CD4-positive, alpha-beta T cell treated with Interleukin-15 for 4 hours (primary cell): ENCODE measurements around the gene CUTA.

Experiments
- DNase-seq: peaks from one replicate; pipeline ENCODE4 v3.0.0-alpha.2; 2020; ENCODE audit warnings: low spot score

Gene CUTA

GRCh38 chr6:33423777-33424176 lies 5.9 kb upstream of the CUTA start:
- DNase-seq, result no peak

DNA sequence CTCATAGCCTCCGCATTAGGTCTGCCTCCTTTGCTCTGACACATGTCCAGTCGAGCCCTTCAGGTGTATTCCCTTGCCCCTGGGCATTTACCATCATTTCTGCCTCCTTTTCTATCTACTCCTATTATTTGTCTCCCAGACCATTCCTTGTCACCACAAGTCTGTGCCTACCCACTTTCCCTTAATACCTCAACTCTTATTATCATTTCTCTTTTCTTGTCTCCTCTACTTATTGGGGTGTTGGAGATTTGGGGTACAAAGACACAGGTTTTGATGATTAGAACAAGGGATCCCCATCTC lies 3.4 kb upstream of the CUTA start:
- no peak for DNase-seq

GRCh38 chr6:33420491-33421343 lies 2.8 kb upstream of the CUTA start:
- DNase-seq, result no peak

GRCh38 chr6:33419580-33420490 lies 1.9 kb upstream of the CUTA start, which contains the start of gene SYNGAP1:
Gene SYNGAP1 (plus strand): TSS chr6:33420065. CDS start chr6:33420265, 200 bp downstream.
- peak; percentile 20 for DNase-seq

GRCh38 chr6:33418690-33419291 lies 884 bp upstream of the CUTA start:
- DNase-seq, result peak; percentile 55

GRCh38 chr6:33417128-33417902 lies 592 bp downstream of the CUTA start:
- no peak for DNase-seq

- no peak for DNase-seq
These were observed 1.4 kb downstream of the CUTA start for GRCh38 chr6:33416386-33417127.

- DNase-seq, result no peak
These were observed 2.1 kb downstream of the CUTA start for GRCh38 chr6:33415831-33416230.

GRCh38 chr6:33414592-33415271 lies 3.2 kb downstream of the CUTA start:
- no peak for DNase-seq

DNA sequence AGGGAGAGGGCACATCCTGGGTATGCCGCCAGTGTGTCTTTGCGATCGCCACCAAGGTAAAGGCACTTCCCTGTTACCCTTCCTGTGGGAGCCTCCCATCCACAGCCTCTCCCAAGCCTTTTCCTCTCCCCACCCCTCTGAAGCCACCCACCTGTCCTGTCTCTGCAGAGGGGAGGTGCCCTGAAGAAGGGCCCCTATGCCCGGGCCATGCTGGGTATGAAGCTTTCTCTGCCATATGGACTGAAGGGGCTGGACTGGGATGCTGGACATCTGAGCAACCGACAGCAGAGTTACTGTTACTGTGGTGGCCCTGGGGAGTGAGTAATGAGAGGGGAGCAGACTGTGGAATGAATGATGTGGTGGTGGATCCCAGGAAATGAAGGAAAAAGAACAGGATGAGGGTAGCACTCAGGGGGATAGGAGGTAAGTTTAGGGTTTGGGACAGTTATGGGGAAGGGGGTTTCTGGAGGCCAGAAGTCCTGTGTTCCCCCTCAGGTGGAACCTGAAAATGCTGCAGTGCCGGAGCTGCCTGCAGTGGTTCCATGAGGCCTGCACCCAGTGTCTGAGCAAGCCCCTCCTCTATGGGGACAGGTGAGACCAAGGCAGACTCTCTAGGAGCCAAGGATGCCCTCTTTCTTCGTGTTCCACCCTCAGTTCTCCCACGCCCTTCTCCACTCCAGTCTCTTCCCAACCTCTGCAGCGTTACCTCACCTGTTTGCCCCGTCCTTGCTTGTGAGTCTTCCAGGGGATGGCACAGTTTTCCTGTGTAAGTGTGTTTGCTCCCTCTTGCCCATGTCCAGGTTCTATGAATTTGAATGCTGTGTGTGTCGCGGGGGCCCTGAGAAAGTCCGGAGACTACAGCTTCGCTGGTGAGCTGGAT lies 4.4 kb downstream of the CUTA start:
- no peak for DNase-seq

- DNase-seq, result no peak
These were observed 5.5 kb downstream of the CUTA start for GRCh38 chr6:33412140-33413009.

GRCh38 chr6:33411632-33412005 lies 6.3 kb downstream of the CUTA start:
- DNase-seq, result no peak

- no peak for DNase-seq
These were observed 6.9 kb downstream of the CUTA start, which contains the start of gene PHF1 for GRCh38 chr6:33410711-33411631. Gene PHF1 (plus strand): TSS chr6:33411014. CDS start chr6:33412264, 1,250 bp downstream.

GRCh38 chr6:33410050-33410710 lies 7.7 kb downstream of the CUTA start:
- peak; percentile 97 for DNase-seq

DNA sequence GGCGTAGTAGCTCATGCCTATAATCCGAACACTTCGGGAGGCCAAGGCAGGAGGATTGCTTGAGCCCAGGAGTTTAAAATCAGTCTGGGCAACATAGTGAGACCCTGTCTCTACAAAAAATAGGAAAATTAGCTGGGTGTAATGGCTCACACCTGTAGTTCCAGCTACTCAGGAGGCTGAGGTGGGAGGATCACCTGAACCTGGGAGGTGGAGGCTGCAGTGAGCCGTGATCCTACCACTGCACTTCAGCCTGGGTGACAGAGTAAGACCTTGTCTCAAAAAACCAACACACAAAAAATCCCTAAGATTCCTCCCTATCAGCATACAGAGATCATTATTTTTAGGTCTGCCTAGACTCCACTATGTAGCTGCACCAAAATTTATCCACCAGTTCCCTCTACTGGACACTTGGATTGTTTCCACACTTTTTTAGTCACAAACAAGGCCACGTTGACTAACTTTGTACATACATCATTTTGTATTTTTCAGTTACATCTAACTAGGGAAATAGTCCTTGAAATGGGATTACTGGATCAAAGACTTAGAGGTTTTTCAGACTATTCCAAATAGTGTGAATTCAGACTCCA lies 10.7 kb downstream of the CUTA start:
- DNase-seq, result no peak

GRCh38 chr6:33406126-33406525 lies 11.8 kb downstream of the CUTA start:
- DNase-seq, result no peak
